ENCODE data around the gene SYNDIG1.

GRCh38 chr20:24559114-24559732 is 89.8 kb downstream of the SYNDIG1 start:
- no peak for TF ChIP-seq POLR2A (IDR thresholded peaks at IDR 0.05)
- no peak for TF ChIP-seq CTCF (IDR thresholded peaks at IDR 0.05)
